22Rv1 (cell line): ENCODE data around the gene GPD1.

Source experiments
- CTCF ChIP-seq: fragments of 450-650 bp; IDR thresholded peaks from 2 replicates; pipeline ENCODE4 v1.5.1; 2017; ENCODE audit warnings: mild to moderate bottlenecking
- ZFX ChIP-seq: fragments of 450-650 bp; IDR thresholded peaks from 2 replicates; pipeline ENCODE4 v1.6.1; 2017; ENCODE audit warnings: antibody characterized with exemption, borderline replicate concordance

GRCh38 chr12:50110127-50110761 is 6.4 kb downstream of the GPD1 start:
- no peak for TF ChIP-seq CTCF
- no peak for TF ChIP-seq ZFX
